H9 (cell line): ENCODE measurements around the gene CHPF. TPM values are rescaled to one million over a fixed set of nuclear protein-coding genes. Genes with fewer than 3 reads are reported as not detected.

Experiments
- DNase-seq: peaks from one replicate; pipeline ENCODE4 v3.0.0-alpha.2; 2017
- H2AFZ ChIP-seq: one replicate; pipeline ENCODE4 v1.6.1; 2013; ENCODE audit warnings: mild to moderate bottlenecking, low read length, control low read depth, moderate library complexity
- H2AK5ac ChIP-seq: 2 replicates; pipeline ENCODE4 v1.6.1; 2013; ENCODE audit warnings: low read length, control low read depth, mixed read lengths; ENCODE audit not compliant: insufficient read length
- H2BK120ac ChIP-seq: one replicate; pipeline ENCODE4 v1.6.1; 2013; ENCODE audit warnings: low read depth, mild to moderate bottlenecking, low read length, control low read depth, inconsistent platforms; ENCODE audit not compliant: poor library complexity, severe bottlenecking
- H2BK12ac ChIP-seq: 2 replicates; pipeline ENCODE4 v1.6.1; 2013; ENCODE audit warnings: low read length, control low read depth, mixed read lengths, low read depth; ENCODE audit not compliant: insufficient read length
- H2BK15ac ChIP-seq: 2 replicates; pipeline ENCODE4 v1.6.1; 2013; ENCODE audit warnings: low read depth, low read length, control low read depth
- H2BK20ac ChIP-seq: one replicate; pipeline ENCODE4 v1.6.1; 2013; ENCODE audit warnings: low read depth, mild to moderate bottlenecking, low read length, control low read depth, inconsistent platforms; ENCODE audit not compliant: poor library complexity, severe bottlenecking
- H2BK5ac ChIP-seq: 2 replicates; pipeline ENCODE4 v1.6.1; 2013; ENCODE audit warnings: low read length, control low read depth, mixed read lengths; ENCODE audit not compliant: insufficient read length
- H3K14ac ChIP-seq: 2 replicates; pipeline ENCODE4 v1.6.1; 2013; ENCODE audit warnings: low read length, control low read depth; ENCODE audit not compliant: insufficient read depth
- H3K18ac ChIP-seq: 2 replicates; pipeline ENCODE4 v1.6.1; 2013; ENCODE audit warnings: low read depth, mild to moderate bottlenecking, mixed read lengths, low read length, control low read depth; ENCODE audit not compliant: insufficient read length
- H3K23ac ChIP-seq: 2 replicates; pipeline ENCODE4 v1.6.1; 2013; ENCODE audit warnings: low read length, control low read depth, mixed read lengths, low read depth; ENCODE audit not compliant: insufficient read length
- H3K23me2 ChIP-seq: 2 replicates; pipeline ENCODE4 v1.6.1; 2013; ENCODE audit warnings: low read depth, mild to moderate bottlenecking, mixed read lengths, low read length, control low read depth; ENCODE audit not compliant: insufficient read length, poor library complexity, severe bottlenecking
- H3K27ac ChIP-seq: 2 replicates; pipeline ENCODE4 v1.5.1; 2013; ENCODE audit warnings: low read length, control low read depth, mixed read lengths, low read depth; ENCODE audit not compliant: insufficient read length
- H3K27me3 ChIP-seq: 2 replicates; pipeline ENCODE4 v1.6.1; 2013; ENCODE audit warnings: low read length, control low read depth, inconsistent platforms; ENCODE audit not compliant: insufficient read depth
- H3K4ac ChIP-seq: 2 replicates; pipeline ENCODE4 v1.6.1; 2013; ENCODE audit warnings: low read depth, mild to moderate bottlenecking, control low read depth, inconsistent platforms, low read length, moderate library complexity
- H3K4me1 ChIP-seq: 2 replicates; pipeline ENCODE4 v1.6.1; 2013; ENCODE audit warnings: low read length, control low read depth, inconsistent platforms; ENCODE audit not compliant: insufficient read depth
- H3K4me2 ChIP-seq: 2 replicates; pipeline ENCODE4 v1.6.1; 2013; ENCODE audit warnings: low read length, control low read depth, mixed read lengths; ENCODE audit not compliant: insufficient read length, insufficient read depth
- H3K56ac ChIP-seq: 2 replicates; pipeline ENCODE4 v1.6.1; 2013; ENCODE audit warnings: low read depth, mild to moderate bottlenecking, mixed read lengths, low read length, control low read depth; ENCODE audit not compliant: insufficient read length
- H3K79me1 ChIP-seq: 2 replicates; pipeline ENCODE4 v1.6.1; 2013; ENCODE audit warnings: low read depth, mild to moderate bottlenecking, moderate library complexity, low read length, control low read depth, inconsistent platforms; ENCODE audit not compliant: insufficient read depth, poor library complexity, severe bottlenecking
- H3K79me2 ChIP-seq: 2 replicates; pipeline ENCODE4 v1.6.1; 2013; ENCODE audit warnings: low read length, control low read depth, inconsistent platforms; ENCODE audit not compliant: insufficient read depth
- H3K9ac ChIP-seq: 2 replicates; pipeline ENCODE4 v1.6.1; 2013; ENCODE audit warnings: low read length, control low read depth, mixed read lengths; ENCODE audit not compliant: insufficient read length; ENCODE audit errors: extremely low read depth
- H3K9me3 ChIP-seq: one replicate; pipeline ENCODE4 v1.6.1; 2013; ENCODE audit warnings: low read depth, low read length, inconsistent platforms; ENCODE audit not compliant: control insufficient read depth
- H3T11ph ChIP-seq: one replicate; pipeline ENCODE4 v1.6.1; 2013; ENCODE audit warnings: mild to moderate bottlenecking, low read length, control low read depth, inconsistent platforms
- H4K20me1 ChIP-seq: one replicate; pipeline ENCODE4 v1.6.1; 2013; ENCODE audit not compliant: control insufficient read depth, insufficient read length, insufficient read depth
- H4K5ac ChIP-seq: 2 replicates; pipeline ENCODE4 v1.6.1; 2013; ENCODE audit warnings: low read depth, mild to moderate bottlenecking, mixed read lengths, low read length, control low read depth; ENCODE audit not compliant: insufficient read length
- H4K8ac ChIP-seq: replicated peaks from 2 replicates; pipeline ENCODE4 v1.6.1; 2013; ENCODE audit warnings: low read length, control low read depth, mixed read lengths, low read depth; ENCODE audit not compliant: insufficient read length
- H4K91ac ChIP-seq: 2 replicates; pipeline ENCODE4 v1.6.1; 2013; ENCODE audit warnings: low read depth, mild to moderate bottlenecking, moderate library complexity, mixed read lengths, low read length, control low read depth; ENCODE audit not compliant: insufficient read length
- H3K27ac Mint-ChIP-seq, 3 experiments: 2 replicates in 2 of 3; 3 replicates in 1 of 3; pipeline ENCODE4 v1.8.0; 2020 to 2021; ENCODE audit warnings: mixed read lengths in 3 of 3, mild to moderate bottlenecking in 1 of 3, moderate library complexity in 1 of 3
- H3K27me3 Mint-ChIP-seq: 2 replicates; pipeline ENCODE4 v1.8.0; 2021; ENCODE audit warnings: low read depth, mild to moderate bottlenecking, moderate library complexity, mixed read lengths
- H3K36me3 Mint-ChIP-seq, 3 experiments: 2 replicates in 2 of 3; 3 replicates in 1 of 3; pipeline ENCODE4 v1.8.0; 2020 to 2021; ENCODE audit warnings: low read depth in 3 of 3, mixed read lengths in 3 of 3; ENCODE audit not compliant: insufficient read depth in 1 of 3
- H3K4me1 Mint-ChIP-seq, 2 experiments: 2 replicates each; pipeline ENCODE4 v1.8.0; 2020; ENCODE audit warnings: mixed read lengths in 2 of 2
- H3K4me3 Mint-ChIP-seq, 2 experiments: 2 replicates in 1 of 2; 3 replicates in 1 of 2; pipeline ENCODE4 v1.8.0; 2020 to 2021; ENCODE audit warnings: mild to moderate bottlenecking in 2 of 2, mixed read lengths in 2 of 2, moderate library complexity in 1 of 2
- H3K9me3 Mint-ChIP-seq, 2 experiments: 2 replicates in 1 of 2; 3 replicates in 1 of 2; pipeline ENCODE4 v1.8.0; 2020; ENCODE audit warnings: mild to moderate bottlenecking in 2 of 2, mixed read lengths in 2 of 2, moderate library complexity in 1 of 2
- CTCF ChIP-seq: fragments of 200-600 bp; sonication (generic); conservative IDR thresholded peaks from 3 replicates; pipeline ENCODE4 v1.8.0; 2021; ENCODE audit warnings: antibody characterized with exemption, mild to moderate bottlenecking
- WGBS: extraction: QIAGEN DNeasy Blood & Tissue Kit; methylation state at CpG from one replicate; pipeline ENCODE4 v1.1.7; 2013; ENCODE audit warnings: missing lambda C conversion rate, low lambda C conversion rate, mixed read lengths; ENCODE audit not compliant: insufficient read length; ENCODE audit errors: extremely low coverage; 5-methylcytosine and 5-hydroxymethylcytosine counted together
- total RNA-seq: library from RNA; stranded (reverse); gene quantifications from 2 replicates; pipeline ENCODE4 v1.2.1, GENCODE V29; 2021

CHPF gene
- total RNA-seq, 1 experiment from 2014 or later, result 46.5 TPM

DNA sequence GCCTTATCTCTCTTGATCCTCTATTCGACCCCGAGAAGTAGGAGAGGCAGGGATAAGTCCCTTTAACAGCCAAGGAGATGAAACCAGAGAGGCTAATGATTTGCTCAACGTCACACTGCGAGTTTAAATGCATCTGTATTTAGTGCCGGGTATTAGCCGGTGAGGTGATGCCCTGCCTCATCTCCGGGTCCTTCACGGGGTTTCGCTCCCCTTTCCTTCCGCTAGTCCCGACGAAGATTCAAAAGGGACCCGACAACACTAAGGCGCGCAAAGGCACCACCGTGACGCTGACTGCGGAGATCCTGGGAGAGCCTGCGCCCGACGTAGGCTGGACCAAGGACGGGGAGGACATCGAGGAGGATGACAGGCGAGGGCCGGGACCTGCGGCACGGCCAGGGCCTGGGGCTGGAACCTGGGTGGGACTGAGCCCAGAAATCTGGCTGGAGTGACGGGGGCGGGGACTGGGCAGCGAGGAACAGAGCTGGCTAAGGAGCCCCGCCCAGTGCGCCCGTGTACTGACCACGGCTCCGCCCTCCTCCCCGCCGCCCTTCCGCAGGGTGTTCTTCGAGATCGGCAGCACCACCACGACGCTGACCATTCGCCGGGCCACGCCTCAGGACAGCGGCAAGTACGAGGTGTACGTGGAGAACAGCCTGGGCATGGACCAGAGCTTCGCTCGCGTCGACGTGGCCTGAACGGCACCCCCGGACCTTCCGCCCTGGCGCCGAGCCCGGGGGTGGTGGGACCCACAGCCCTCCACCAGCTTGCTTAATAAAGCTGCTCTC lies 45.9 kb downstream of the CHPF start:
- Histone ChIP-seq H3K4me2 (peak overlapping the region; percentile 77), H2AFZ (no peak overlapping the region), H3K9me3 (no peaks in the 10 kb centered on the region), H3K14ac (no peak overlapping the region), H3K27ac (no peak overlapping the region), H2BK120ac (no peak overlapping the region), H3K79me1 (no peaks in the 10 kb centered on the region), H3K27me3 (peaks cover 15% of the 10 kb centered on the region; the same call in 1 of the 2 replicates), H3K79me2 (no peaks in the 10 kb centered on the region), H4K5ac (no peak overlapping the region), H4K8ac (no peak overlapping the region), H3K56ac (no peak overlapping the region), H2BK12ac (no peak overlapping the region), H2BK20ac (no peak overlapping the region), H2BK5ac (no peak overlapping the region), H2AK5ac (no peak overlapping the region), H2BK15ac (no peak overlapping the region), H3K23me2 (peaks cover 24% of the 10 kb centered on the region), H3K9ac (no peak overlapping the region), H3T11ph (no peak overlapping the region), H3K18ac (no peak overlapping the region), H4K91ac (no peak overlapping the region), H3K4me1 (peaks cover 12% of the 10 kb centered on the region; the same call in 1 of the 2 replicates), H3K23ac (no peak overlapping the region), H4K20me1 (peaks cover 5% of the 10 kb centered on the region), H3K4ac (no peak overlapping the region)
- Mint-ChIP-seq H3K27me3 (peaks cover 50% of the 10 kb centered on the region), H3K4me3 (peak overlapping the region; percentile 81 to 96), H3K4me1 (peaks cover 39 to 56% of the 10 kb centered on the region in 2 experiments), H3K9me3 (no peaks in the 10 kb centered on the region; a peak in 1 of 5 replicates), H3K27ac (no peak overlapping the region; a peak in 1 of 7 replicates), H3K36me3 (peaks cover 0 to 2% (median 0%) of the 10 kb centered on the region in 3 experiments; a peak in 3 of 7 replicates)
- no CpG with 5 or more reads among the region's 59 CpGs for WGBS
- no peak for TF ChIP-seq CTCF
- DNase-seq, result peak; percentile 76
